ENCODE measurements around the gene SUFU.

DNA sequence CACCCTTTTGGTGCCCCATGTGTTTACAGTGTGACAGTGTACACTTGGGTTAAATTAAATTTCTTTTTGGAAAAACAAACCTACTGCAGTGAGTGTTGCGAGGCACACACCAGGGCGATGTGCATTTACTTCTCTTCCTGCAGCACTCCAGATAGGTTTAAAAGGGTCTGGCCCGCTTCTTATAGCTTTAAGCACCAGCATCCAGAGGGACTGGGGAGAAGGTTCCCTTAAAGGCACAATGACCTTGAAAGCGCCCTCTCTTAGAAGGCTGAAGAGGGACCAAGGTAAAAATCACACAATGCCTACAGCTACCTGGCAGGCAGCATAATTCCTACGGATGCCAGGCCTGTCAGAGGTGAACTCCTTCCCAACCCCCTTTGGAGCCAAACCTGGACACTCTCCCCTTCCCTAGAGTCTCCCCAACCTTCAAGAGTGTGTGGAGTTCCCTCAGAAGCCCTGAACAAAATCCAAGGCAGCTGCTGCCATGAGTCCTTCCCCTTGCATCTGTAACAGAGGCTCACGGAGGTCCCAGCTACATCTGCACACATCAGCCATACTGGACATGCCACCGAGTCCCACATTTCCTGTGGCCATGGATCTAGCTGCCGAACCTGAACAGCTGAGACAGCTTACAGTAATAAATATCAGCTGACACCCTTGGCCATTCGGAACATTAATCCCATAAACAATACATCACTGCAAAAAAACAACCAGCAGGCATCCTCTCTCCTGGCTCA lies 173.7 kb downstream of the SUFU start:
- TF ChIP-seq POLR2A (IDR thresholded peaks at IDR 0.05) (no peak), EP300 (IDR thresholded peaks at IDR 0.05) (no peak), POLR2AphosphoS5 (IDR thresholded peaks at IDR 0.05) (no peak)
- TF ChIP-seq, protein P1, sequence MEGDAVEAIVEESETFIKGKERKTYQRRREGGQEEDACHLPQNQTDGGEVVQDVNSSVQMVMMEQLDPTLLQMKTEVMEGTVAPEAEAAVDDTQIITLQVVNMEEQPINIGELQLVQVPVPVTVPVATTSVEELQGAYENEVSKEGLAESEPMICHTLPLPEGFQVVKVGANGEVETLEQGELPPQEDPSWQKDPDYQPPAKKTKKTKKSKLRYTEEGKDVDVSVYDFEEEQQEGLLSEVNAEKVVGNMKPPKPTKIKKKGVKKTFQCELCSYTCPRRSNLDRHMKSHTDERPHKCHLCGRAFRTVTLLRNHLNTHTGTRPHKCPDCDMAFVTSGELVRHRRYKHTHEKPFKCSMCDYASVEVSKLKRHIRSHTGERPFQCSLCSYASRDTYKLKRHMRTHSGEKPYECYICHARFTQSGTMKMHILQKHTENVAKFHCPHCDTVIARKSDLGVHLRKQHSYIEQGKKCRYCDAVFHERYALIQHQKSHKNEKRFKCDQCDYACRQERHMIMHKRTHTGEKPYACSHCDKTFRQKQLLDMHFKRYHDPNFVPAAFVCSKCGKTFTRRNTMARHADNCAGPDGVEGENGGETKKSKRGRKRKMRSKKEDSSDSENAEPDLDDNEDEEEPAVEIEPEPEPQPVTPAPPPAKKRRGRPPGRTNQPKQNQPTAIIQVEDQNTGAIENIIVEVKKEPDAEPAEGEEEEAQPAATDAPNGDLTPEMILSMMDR (IDR thresholded peaks at IDR 0.05), result no peak

Data from gastroesophageal sphincter (tissue), 3 donors.